A673 (cell line): ENCODE data around the gene BST2.

Experiments
- CTCF ChIP-seq: fragments of 300-800, 200-600 bp; sonication (generic); conservative IDR thresholded peaks from 2 replicates; pipeline ENCODE4 v1.5.1; 2017; ENCODE audit warnings: low read depth, mild to moderate bottlenecking, antibody characterized with exemption, low read length, moderate library complexity, mixed read lengths
- EZH2 ChIP-seq: fragments of 200-600 bp; sonication (generic); IDR thresholded peaks from 2 replicates; pipeline ENCODE4 v1.6.1; 2017; ENCODE audit warnings: borderline replicate concordance, low read depth, mild to moderate bottlenecking, mixed read lengths, antibody characterized with exemption, low read length; ENCODE audit not compliant: poor library complexity, severe bottlenecking

- no peak for TF ChIP-seq CTCF
- no peak for TF ChIP-seq EZH2
Observed at GRCh38 chr19:17406046-17406886, 836 bp upstream of the BST2 start.
